Omental fat pad (tissue), 4 donors: Measurements from ENCODE around the gene CNPPD1. TPM values are rescaled to one million over a fixed set of nuclear protein-coding genes. Genes with fewer than 3 reads are reported as not detected.

Experiments used
- ATAC-seq: fragments of 150-250 bp; one replicate; pipeline ENCODE4 v1.9.1; 2016; ENCODE audit warnings: mild to moderate bottlenecking, moderate library complexity; ENCODE audit not compliant: low FRiP score
- DNase-seq: peaks from one replicate; pipeline ENCODE4 v3.0.0-alpha.2; 2019; ENCODE audit warnings: low spot score
- total RNA-seq, 4 donors: library from RNA; depleted of rRNA; stranded (reverse); fragments of >200 nt; gene quantifications; one replicate each; pipeline ENCODE4 v1.1.0, GENCODE V29; 2016
- TF ChIP-seq, protein P1 (sequence below), 3 donors: fragments of 450-650 bp; IDR thresholded peaks; one replicate each; pipeline ENCODE4 v1.5.1; 2016 to 2017; ENCODE audit warnings: antibody characterized with exemption in 3 of 3, mild to moderate bottlenecking in 3 of 3, moderate library complexity in 2 of 3

Gene CNPPD1
- total RNA-seq, 4 donors from 2014 or later, result 37.0 to 77.2 (median 43.0) TPM

DNA sequence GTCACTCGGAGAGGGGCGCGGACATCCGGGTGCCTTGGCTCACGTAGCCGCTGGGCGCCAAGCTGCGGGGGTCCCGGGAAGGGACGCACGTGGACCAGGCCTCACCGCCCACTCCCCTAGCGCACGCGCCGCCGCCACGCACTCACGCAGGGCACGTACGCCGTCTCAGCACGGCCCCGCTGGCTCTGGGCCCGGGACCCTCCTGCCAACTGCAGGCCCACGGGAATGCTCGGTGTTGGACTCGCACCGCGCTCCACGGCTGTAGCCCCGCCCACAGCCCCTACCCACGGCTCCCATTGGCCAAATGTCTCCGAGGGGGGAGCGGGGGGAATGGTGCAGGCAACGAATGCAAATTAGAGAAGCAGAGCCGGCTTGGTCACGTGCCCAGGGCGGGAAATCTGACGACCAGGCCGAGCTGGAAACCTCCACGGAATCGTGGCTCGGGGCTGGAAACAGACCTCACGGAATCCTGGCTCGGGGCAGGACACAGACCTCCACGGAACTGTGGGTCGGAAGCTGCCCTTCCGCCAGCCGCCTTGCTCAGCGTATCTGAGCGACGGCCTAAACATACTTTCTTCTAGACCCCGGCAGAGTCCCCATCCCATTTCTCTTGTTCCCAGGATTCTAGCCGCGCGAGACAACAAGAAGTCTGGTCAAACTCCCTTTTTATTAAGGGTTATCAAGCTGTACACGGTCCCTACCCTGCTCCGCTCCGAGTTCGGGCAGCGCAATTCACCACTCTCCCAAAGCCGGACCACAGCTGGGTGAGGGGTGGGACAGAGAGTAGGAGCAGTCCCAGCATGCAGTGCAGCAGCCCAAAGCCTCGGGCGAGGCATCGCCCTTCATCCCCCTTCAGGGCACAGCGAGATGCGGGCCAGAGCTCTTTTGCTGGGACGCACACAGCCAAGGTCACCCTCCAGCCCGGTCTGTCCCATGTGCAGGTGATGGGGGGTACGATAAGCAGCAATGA lies 42.3 kb upstream of the CNPPD1 start, which contains the start of gene ABCB6:
Gene ABCB6 (minus strand): TSS at position 227 of the 970 bp plus-strand sequence. CDS start 285 bp downstream, outside the sequence.
- ATAC-seq (peak; percentile 89), DNase-seq (peak; percentile 91)
- TF ChIP-seq, protein P1, sequence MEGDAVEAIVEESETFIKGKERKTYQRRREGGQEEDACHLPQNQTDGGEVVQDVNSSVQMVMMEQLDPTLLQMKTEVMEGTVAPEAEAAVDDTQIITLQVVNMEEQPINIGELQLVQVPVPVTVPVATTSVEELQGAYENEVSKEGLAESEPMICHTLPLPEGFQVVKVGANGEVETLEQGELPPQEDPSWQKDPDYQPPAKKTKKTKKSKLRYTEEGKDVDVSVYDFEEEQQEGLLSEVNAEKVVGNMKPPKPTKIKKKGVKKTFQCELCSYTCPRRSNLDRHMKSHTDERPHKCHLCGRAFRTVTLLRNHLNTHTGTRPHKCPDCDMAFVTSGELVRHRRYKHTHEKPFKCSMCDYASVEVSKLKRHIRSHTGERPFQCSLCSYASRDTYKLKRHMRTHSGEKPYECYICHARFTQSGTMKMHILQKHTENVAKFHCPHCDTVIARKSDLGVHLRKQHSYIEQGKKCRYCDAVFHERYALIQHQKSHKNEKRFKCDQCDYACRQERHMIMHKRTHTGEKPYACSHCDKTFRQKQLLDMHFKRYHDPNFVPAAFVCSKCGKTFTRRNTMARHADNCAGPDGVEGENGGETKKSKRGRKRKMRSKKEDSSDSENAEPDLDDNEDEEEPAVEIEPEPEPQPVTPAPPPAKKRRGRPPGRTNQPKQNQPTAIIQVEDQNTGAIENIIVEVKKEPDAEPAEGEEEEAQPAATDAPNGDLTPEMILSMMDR (IDR thresholded peaks at IDR 0.05), result no peak

DNA sequence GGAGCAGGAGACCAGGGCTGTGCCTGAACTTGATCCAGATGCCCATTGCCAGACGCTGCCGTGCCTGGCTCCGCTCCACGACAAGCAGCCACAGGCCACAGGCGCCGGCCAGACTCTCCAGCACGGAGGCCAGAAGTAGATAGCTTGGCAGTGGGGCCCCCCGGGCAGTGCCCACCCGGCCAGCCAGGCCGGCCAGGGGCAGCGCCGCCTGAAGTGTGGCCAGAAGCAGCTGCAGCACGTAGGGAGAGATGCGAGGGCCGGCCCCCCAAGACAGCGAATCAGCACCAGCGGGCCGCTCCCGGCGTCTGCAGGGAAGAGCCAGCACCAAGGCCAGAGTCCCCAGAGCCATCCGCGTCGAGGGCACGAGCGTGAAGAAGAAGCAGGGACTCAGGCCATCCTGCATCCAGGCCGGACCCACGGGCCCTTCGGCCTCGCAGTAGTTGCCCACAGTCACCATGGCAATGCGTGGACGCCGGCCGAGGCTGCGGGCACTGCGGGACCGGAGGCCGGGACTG lies 41.5 kb upstream of the CNPPD1 start:
- TF ChIP-seq, protein P1 (IDR thresholded peaks at IDR 0.05), result no peak
- DNase-seq (no peak), ATAC-seq (peak; percentile 61)

DNA sequence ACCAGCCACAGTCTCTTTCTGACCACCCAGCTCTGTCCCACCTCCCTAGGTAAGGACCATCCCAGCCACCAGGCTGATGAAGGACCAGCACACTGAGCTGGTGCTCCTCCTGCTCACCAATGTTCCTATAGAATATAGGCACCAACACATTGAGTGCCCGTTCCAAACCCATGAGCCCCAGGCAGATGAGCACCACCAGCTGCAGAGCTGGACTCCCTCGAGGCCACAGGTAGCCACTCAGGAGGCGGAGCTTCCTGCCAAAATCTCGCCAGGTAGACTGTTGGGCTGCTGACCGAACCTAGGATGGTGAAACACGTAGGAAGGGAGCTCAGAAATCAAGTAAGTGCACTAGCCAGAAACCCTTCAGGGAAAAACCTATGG lies 39.8 kb upstream of the CNPPD1 start:
- TF ChIP-seq, protein P1 (IDR thresholded peaks at IDR 0.05), result no peak
- no peak for DNase-seq
- ATAC-seq, result no peak

DNA sequence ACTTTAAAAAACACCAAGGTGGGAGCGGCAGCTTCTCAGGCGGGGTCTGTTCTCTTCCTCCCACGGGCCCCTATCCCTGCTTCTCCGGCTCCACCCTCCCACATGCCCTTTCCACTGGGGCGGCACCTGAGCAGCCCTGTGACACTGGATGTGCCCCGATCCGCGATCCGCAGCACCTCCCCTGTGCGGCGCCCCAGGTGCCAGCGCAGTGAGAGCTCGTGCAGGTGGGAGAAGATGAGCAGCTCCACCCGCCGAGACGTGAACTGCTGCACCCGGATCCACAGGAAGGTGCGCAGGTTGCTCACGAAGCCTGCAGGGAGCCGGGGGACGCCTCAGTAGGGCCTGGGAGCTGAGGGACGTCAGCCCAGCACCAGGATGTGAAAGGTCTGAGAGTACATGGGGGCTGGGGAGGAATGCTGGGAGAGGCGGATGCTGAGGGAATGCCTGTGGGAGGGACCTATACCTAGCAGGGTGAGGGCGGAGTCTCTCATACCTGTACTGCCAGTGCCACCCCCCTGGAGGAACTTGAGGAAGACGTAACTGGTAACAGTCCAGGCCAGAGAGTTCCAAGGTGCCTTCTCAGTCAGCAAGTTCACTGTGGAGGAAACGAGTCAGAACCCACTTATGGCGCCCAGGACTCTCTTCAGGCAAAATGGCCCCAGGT lies 39.3 kb upstream of the CNPPD1 start:
- DNase-seq (no peak), ATAC-seq (no peak)
- TF ChIP-seq, protein P1 (IDR thresholded peaks at IDR 0.05), result no peak

DNA sequence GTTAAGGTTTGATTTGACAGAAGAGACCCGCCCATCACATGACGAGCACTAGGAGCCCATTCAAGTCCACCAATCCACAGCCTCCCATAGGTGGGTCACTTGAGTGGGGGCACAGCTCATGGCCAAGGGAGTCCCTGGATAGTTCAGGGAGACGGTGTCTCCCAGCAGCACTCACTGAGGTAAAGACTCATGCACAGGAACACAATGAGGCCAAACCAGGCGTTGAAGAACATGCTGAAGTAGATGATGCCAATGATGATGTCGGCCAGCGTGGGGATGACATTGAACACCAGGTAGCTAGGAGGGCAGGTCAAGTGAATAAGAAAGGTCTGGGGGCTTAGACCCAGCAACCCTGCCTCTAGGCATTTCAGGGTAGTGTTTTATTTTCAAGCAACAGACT lies 38.1 kb upstream of the CNPPD1 start:
- DNase-seq (no peak), ATAC-seq (no peak)
- TF ChIP-seq, protein P1 (IDR thresholded peaks at IDR 0.05), result no peak

DNA sequence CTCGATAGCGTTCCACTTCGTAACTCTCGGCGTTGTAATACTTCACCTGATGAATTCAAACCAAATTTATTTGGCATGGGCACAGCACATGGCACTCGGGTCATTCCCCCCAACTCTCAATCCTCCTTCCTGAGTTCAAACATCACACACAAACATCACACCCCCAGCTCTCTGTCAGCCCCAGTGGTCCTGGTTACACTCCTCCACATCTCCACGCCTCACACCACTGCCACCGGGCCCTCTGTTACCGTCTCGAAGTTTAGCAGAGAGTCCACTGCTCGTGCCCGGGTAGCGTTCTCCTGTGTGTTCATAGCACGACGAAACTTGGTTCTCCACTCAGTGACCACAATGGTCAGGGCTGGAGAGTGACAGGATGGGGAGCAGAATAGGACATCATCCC lies 37.4 kb upstream of the CNPPD1 start:
- DNase-seq (no peak), ATAC-seq (no peak)
- TF ChIP-seq, protein P1 (IDR thresholded peaks at IDR 0.05), result no peak
